T-helper 2 cell treated with Interferon-gamma antibody and Interleukin-4, amounts not matched to agents 5 μg/mL and 100 μg/mL, for 36 hours (primary cell): Measurements from ENCODE around the gene ZNF679.
"Not testable (repeated sequence)": the region's sequence is repeated elsewhere in the genome, so short reads cannot be mapped to it uniquely, and the experiment has no call there.

Source experiments
- DNase-seq: peaks from one replicate; pipeline ENCODE4 v3.0.0; 2021; ENCODE audit warnings: low spot score
- H3K27ac Mint-ChIP-seq: one replicate; pipeline ENCODE4 v1.8.0; 2021; ENCODE audit warnings: mild to moderate bottlenecking, mixed read lengths
- H3K27me3 Mint-ChIP-seq: one replicate; pipeline ENCODE4 v1.8.0; 2021; ENCODE audit warnings: low read depth, mixed read lengths
- H3K36me3 Mint-ChIP-seq: one replicate; pipeline ENCODE4 v1.8.0; 2021; ENCODE audit warnings: low read depth, mixed read lengths
- H3K4me1 Mint-ChIP-seq: one replicate; pipeline ENCODE4 v1.8.0; 2021; ENCODE audit warnings: low read depth, mixed read lengths
- H3K4me3 Mint-ChIP-seq: one replicate; pipeline ENCODE4 v1.8.0; 2022; ENCODE audit warnings: mild to moderate bottlenecking, moderate library complexity, mixed read lengths
- H3K9me3 Mint-ChIP-seq: one replicate; pipeline ENCODE4 v1.8.0; 2021; ENCODE audit warnings: mixed read lengths

The ZNF679 gene

GRCh38 chr7:64277630-64278029 is 49.4 kb downstream of the ZNF679 start:
- no peaks in the 10 kb centered on the region for H3K4me1 Mint-ChIP-seq
- no peak overlapping the region for H3K4me3 Mint-ChIP-seq

GRCh38 chr7:64294701-64295420 is 66.6 kb downstream of the ZNF679 start:
- Mint-ChIP-seq H3K36me3 (no peaks in the 10 kb centered on the region), H3K27me3 (no peaks in the 10 kb centered on the region), H3K9me3 (peaks cover 45% of the 10 kb centered on the region), H3K27ac (no peak overlapping the region), H3K4me1 (no peaks in the 10 kb centered on the region), H3K4me3 (no peak overlapping the region)
- DNase-seq, result no peak

More at GRCh38 chr7:64277630-64278029, 49.4 kb downstream of the ZNF679 start:
- Mint-ChIP-seq H3K36me3 (no peaks in the 10 kb centered on the region), H3K9me3 (peaks cover 42% of the 10 kb centered on the region), H3K27ac (no peak overlapping the region), H3K27me3 (no peaks in the 10 kb centered on the region)
- DNase-seq, result no peak

GRCh38 chr7:64297418-64297817 is 69.1 kb downstream of the ZNF679 start:
- not testable (repeated sequence) for H3K27ac Mint-ChIP-seq, H3K4me3 Mint-ChIP-seq, H3K27me3 Mint-ChIP-seq, H3K36me3 Mint-ChIP-seq, H3K4me1 Mint-ChIP-seq, DNase-seq
- H3K9me3 Mint-ChIP-seq, result peaks cover 51% of the 10 kb centered on the region

GRCh38 chr7:64300641-64301405 is 72.5 kb downstream of the ZNF679 start:
- no peak overlapping the region for H3K27ac Mint-ChIP-seq
- no peak for DNase-seq

GRCh38 chr7:64307254-64308015 is 79.2 kb downstream of the ZNF679 start:
- Mint-ChIP-seq H3K4me1 (peaks cover 13% of the 10 kb centered on the region), H3K27me3 (no peaks in the 10 kb centered on the region)

More at GRCh38 chr7:64300641-64301405, 72.5 kb downstream of the ZNF679 start:
- H3K36me3 Mint-ChIP-seq, result no peaks in the 10 kb centered on the region
- H3K9me3 Mint-ChIP-seq, result peaks cover 56% of the 10 kb centered on the region
- no peak overlapping the region for H3K4me3 Mint-ChIP-seq
- H3K4me1 Mint-ChIP-seq, result peaks cover under 1% of the 10 kb centered on the region
- no peaks in the 10 kb centered on the region for H3K27me3 Mint-ChIP-seq

GRCh38 chr7:64308016-64308270 is 79.7 kb downstream of the ZNF679 start:
- H3K4me3 Mint-ChIP-seq, result peak overlapping the region; percentile 86
- peaks cover 7% of the 10 kb centered on the region for H3K9me3 Mint-ChIP-seq
- no peaks in the 10 kb centered on the region for H3K27me3 Mint-ChIP-seq
- H3K36me3 Mint-ChIP-seq, result peaks cover 2% of the 10 kb centered on the region
- peak overlapping the region; percentile 98 for H3K27ac Mint-ChIP-seq
- no peak for DNase-seq
- peaks cover 16% of the 10 kb centered on the region for H3K4me1 Mint-ChIP-seq

More at GRCh38 chr7:64307254-64308015, 79.2 kb downstream of the ZNF679 start:
- H3K4me3 Mint-ChIP-seq, result peak overlapping the region; percentile 86
- DNase-seq, result peak; percentile 92
- H3K27ac Mint-ChIP-seq, result peak overlapping the region; percentile 98
- peaks cover 2% of the 10 kb centered on the region for H3K36me3 Mint-ChIP-seq
- peaks cover 7% of the 10 kb centered on the region for H3K9me3 Mint-ChIP-seq

- peaks cover 11% of the 10 kb centered on the region for H3K36me3 Mint-ChIP-seq
- H3K4me1 Mint-ChIP-seq, result peaks cover 30% of the 10 kb centered on the region
- no peak for DNase-seq
- peaks cover 5% of the 10 kb centered on the region for H3K9me3 Mint-ChIP-seq
- no peaks in the 10 kb centered on the region for H3K27me3 Mint-ChIP-seq
- H3K4me3 Mint-ChIP-seq, result no peak overlapping the region
- no peak overlapping the region for H3K27ac Mint-ChIP-seq
These were observed 82.2 kb downstream of the ZNF679 start for GRCh38 chr7:64310426-64310825.

GRCh38 chr7:64312826-64313225 is 84.6 kb downstream of the ZNF679 start:
- H3K36me3 Mint-ChIP-seq, result peaks cover 30% of the 10 kb centered on the region
- DNase-seq, result no peak
- no peak overlapping the region for H3K4me3 Mint-ChIP-seq
- peaks cover 20% of the 10 kb centered on the region for H3K4me1 Mint-ChIP-seq
- H3K27ac Mint-ChIP-seq, result peak overlapping the region; percentile 98
- H3K9me3 Mint-ChIP-seq, result peaks cover 23% of the 10 kb centered on the region
- no peaks in the 10 kb centered on the region for H3K27me3 Mint-ChIP-seq

- H3K4me3 Mint-ChIP-seq, result peak within 1 kb of the TSS; percentile 99
- H3K27me3 Mint-ChIP-seq, result no peaks in the 10 kb centered on the region
- H3K36me3 Mint-ChIP-seq, result peaks cover 33% of the 10 kb centered on the region
- DNase-seq, result peak; percentile 85
- peak within 1 kb of the TSS; percentile 98 for H3K27ac Mint-ChIP-seq
- peaks cover 28% of the 10 kb centered on the region for H3K9me3 Mint-ChIP-seq
- H3K4me1 Mint-ChIP-seq, result peaks cover 18% of the 10 kb centered on the region
These were observed 85.6 kb downstream of the ZNF679 start, which contains the start of gene ZNF736 for GRCh38 chr7:64313740-64314491. ZNF736 (plus strand) TSS chr7:64313961; CDS start chr7:64314151, 190 bp downstream.

- DNase-seq, result no peak
These were observed 86.3 kb downstream of the ZNF679 start for GRCh38 chr7:64314566-64314965.

GRCh38 chr7:64316031-64316742 is 87.9 kb downstream of the ZNF679 start:
- H3K27me3 Mint-ChIP-seq, H3K27ac Mint-ChIP-seq, DNase-seq: not testable (repeated sequence)
- Mint-ChIP-seq H3K4me3 (peak overlapping the region; percentile 99), H3K9me3 (peaks cover 37% of the 10 kb centered on the region), H3K36me3 (peaks cover 41% of the 10 kb centered on the region), H3K4me1 (peaks cover 18% of the 10 kb centered on the region)

More at GRCh38 chr7:64314566-64314965, 86.3 kb downstream of the ZNF679 start:
- Mint-ChIP-seq H3K9me3 (peaks cover 29% of the 10 kb centered on the region), H3K27me3 (no peaks in the 10 kb centered on the region), H3K27ac (peak overlapping the region; percentile 98), H3K4me1 (peaks cover 18% of the 10 kb centered on the region), H3K36me3 (peaks cover 35% of the 10 kb centered on the region), H3K4me3 (peak overlapping the region; percentile 99)
